SK-N-SH (cell line): ENCODE results near the gene PAXX. TPM values are rescaled to one million over a fixed set of nuclear protein-coding genes. Genes with fewer than 3 reads are reported as not detected.

Experiments used
- polyA plus RNA-seq, 3 experiments: library from polyadenylated mRNA; depleted of rRNA; stranded (reverse); fragments of >200 nt; gene quantifications; 2 replicates each; pipeline ENCODE4 v1.2.3, GENCODE V29; 2012

The PAXX gene
- polyA plus RNA-seq, 1 of the 3 experiments (the other 2 are of a cell fraction) = 52.9 TPM

Other genes starting within 250 kb of the PAXX start
- not detected in 2 replicates for gene LCN10, start 249.5 kb upstream of the PAXX start, polyA plus RNA-seq (2012; rRNA removed)
- gene LCN6, start 243.9 kb upstream of the PAXX start, polyA plus RNA-seq (2012; rRNA removed) = not detected in 2 replicates
- not detected in 2 replicates for gene LCN8, start 234.2 kb upstream of the PAXX start, polyA plus RNA-seq (2012; rRNA removed)
- 0.08 TPM in 1 of 2 replicates, not detected in the other for gene LCN15, start 227.9 kb upstream of the PAXX start, polyA plus RNA-seq (2012; rRNA removed)
- 112 and 135 TPM in 2 replicates for gene TMEM141, start 201.1 kb upstream of the PAXX start, polyA plus RNA-seq (2012; rRNA removed)
- 5.3 and 6.8 TPM in 2 replicates for gene CCDC183, start 196.1 kb upstream of the PAXX start, polyA plus RNA-seq (2012; rRNA removed)
- gene RABL6, start 184.5 kb upstream of the PAXX start, polyA plus RNA-seq (2012; rRNA removed) = 40.0 and 43.6 TPM in 2 replicates
- 2.4 and 2.6 TPM in 2 replicates for gene AJM1, start 149.9 kb upstream of the PAXX start, polyA plus RNA-seq (2012; rRNA removed)
- gene PHPT1, start 143.0 kb upstream of the PAXX start, polyA plus RNA-seq (2012; rRNA removed) = 338 and 517 TPM in 2 replicates
- gene MAMDC4, start 140.1 kb upstream of the PAXX start, polyA plus RNA-seq (2012; rRNA removed) = 4.2 and 5.0 TPM in 2 replicates
- gene EDF1, start 126.1 kb upstream of the PAXX start, polyA plus RNA-seq (2012; rRNA removed) = 756 and 1,070 TPM in 2 replicates
- 13.3 and 15.4 TPM in 2 replicates for gene TRAF2, start 105.9 kb upstream of the PAXX start, polyA plus RNA-seq (2012; rRNA removed)
- 78.9 and 85.5 TPM in 2 replicates for gene FBXW5, start 47.7 kb upstream of the PAXX start, polyA plus RNA-seq (2012; rRNA removed)
- 0.28 and 0.49 TPM in 2 replicates for gene C8G, start 47.2 kb upstream of the PAXX start, polyA plus RNA-seq (2012; rRNA removed)
- gene LCN12, start 40.1 kb upstream of the PAXX start, polyA plus RNA-seq (2012; rRNA removed) = 0.87 and 1.1 TPM in 2 replicates
- not detected in 2 replicates for gene PTGDS, start 14.9 kb upstream of the PAXX start, polyA plus RNA-seq (2012; rRNA removed)
- gene LCNL1, start 9.4 kb upstream of the PAXX start, polyA plus RNA-seq (2012; rRNA removed) = not detected in 2 replicates
- gene CLIC3, start 4.1 kb downstream of the PAXX start, polyA plus RNA-seq (2012; rRNA removed) = 0.60 and 1.0 TPM in 2 replicates
- gene ABCA2, start 35.8 kb downstream of the PAXX start, polyA plus RNA-seq (2012; rRNA removed) = 26.0 and 34.7 TPM in 2 replicates
- gene FUT7, start 39.7 kb downstream of the PAXX start, polyA plus RNA-seq (2012; rRNA removed) = not detected in 2 replicates
- gene NPDC1, start 53.8 kb downstream of the PAXX start, polyA plus RNA-seq (2012; rRNA removed) = 47.4 and 48.1 TPM in 2 replicates
- gene ENTPD2, start 61.6 kb downstream of the PAXX start, polyA plus RNA-seq (2012; rRNA removed) = not detected in 2 replicates
- gene SAPCD2, start 78.1 kb downstream of the PAXX start, polyA plus RNA-seq (2012; rRNA removed) = 4.6 and 6.0 TPM in 2 replicates
- gene UAP1L1, start 85.1 kb downstream of the PAXX start, polyA plus RNA-seq (2012; rRNA removed) = 3.2 and 5.6 TPM in 2 replicates
- 57.8 and 61.9 TPM in 2 replicates for gene MAN1B1, start 94.6 kb downstream of the PAXX start, polyA plus RNA-seq (2012; rRNA removed)
- 127 and 141 TPM in 2 replicates for gene DPP7, start 122.3 kb downstream of the PAXX start, polyA plus RNA-seq (2012; rRNA removed)
- 0.03 TPM in 1 of 2 replicates, not detected in the other for gene GRIN1, start 146.7 kb downstream of the PAXX start, polyA plus RNA-seq (2012; rRNA removed)
- gene LRRC26, start 177.6 kb downstream of the PAXX start, polyA plus RNA-seq (2012; rRNA removed) = not detected in 2 replicates
- gene TMEM210, start 179.6 kb downstream of the PAXX start, polyA plus RNA-seq (2012; rRNA removed) = not detected in 2 replicates
- 35.1 and 37.7 TPM in 2 replicates for gene ANAPC2, start 196.1 kb downstream of the PAXX start, polyA plus RNA-seq (2012; rRNA removed)
- 100 and 124 TPM in 2 replicates for gene SSNA1, start 196.3 kb downstream of the PAXX start, polyA plus RNA-seq (2012; rRNA removed)
- gene TPRN, start 208.3 kb downstream of the PAXX start, polyA plus RNA-seq (2012; rRNA removed) = 4.4 and 5.2 TPM in 2 replicates
- 55.6 and 57.0 TPM in 2 replicates for gene TMEM203, start 213.2 kb downstream of the PAXX start, polyA plus RNA-seq (2012; rRNA removed)
- gene NDOR1, start 213.3 kb downstream of the PAXX start, polyA plus RNA-seq (2012; rRNA removed) = 7.9 and 8.6 TPM in 2 replicates
- gene RNF208, start 229.8 kb downstream of the PAXX start, polyA plus RNA-seq (2012; rRNA removed) = 2.0 and 2.7 TPM in 2 replicates
- 2.1 and 2.2 TPM in 2 replicates for gene CYSRT1, start 232.8 kb downstream of the PAXX start, polyA plus RNA-seq (2012; rRNA removed)
- gene RNF224, start 235.1 kb downstream of the PAXX start, polyA plus RNA-seq (2012; rRNA removed) = 0.03 and 0.08 TPM in 2 replicates
- gene SLC34A3, start 238.5 kb downstream of the PAXX start, polyA plus RNA-seq (2012; rRNA removed) = 0.06 TPM in 1 of 2 replicates, not detected in the other
- 415 and 508 TPM in 2 replicates for gene TUBB4B, start 248.9 kb downstream of the PAXX start, polyA plus RNA-seq (2012; rRNA removed)